H1 (cell line): Measurements from ENCODE around the gene SRRM3. TPM values are rescaled to one million over a fixed set of nuclear protein-coding genes. Genes with fewer than 3 reads are reported as not detected.

Source experiments
- CHD7 ChIP-seq: fragments of 300-600 bp; sonication (generic); IDR thresholded peaks from 2 replicates; pipeline ENCODE4 v1.7.1; 2012; ENCODE audit warnings: low read length, moderate library complexity, mild to moderate bottlenecking, inconsistent platforms; ENCODE audit not compliant: insufficient replicate concordance
- polyA plus RNA-seq, 7 experiments: library from polyadenylated mRNA; depleted of rRNA in 3 of 7; stranded (reverse) in 5 of 7; unstranded in 2 of 7; fragments of >200 nt in 5 of 7; fragments of 200-250 nt in 2 of 7; gene quantifications; 1 replicate in 5 of 7; 2 replicates in 1 of 7; 4 replicates in 1 of 7; pipeline versions ENCODE4 v1.2.1 to v1.2.3, GENCODE V29; 2011 to 2013; ENCODE audit warnings: missing spikeins in 2 of 7, mixed read lengths in 2 of 7
- total RNA-seq: library from RNA; stranded (reverse); fragmentation: NEBNext Ultra II Directional; extraction: Animal tissue kit (Norgen Biotek cat#: 25700); gene quantifications from 2 replicates; pipeline ENCODE4 v1.2.1, GENCODE V29; 2021

SRRM3 gene
- total and polyA plus RNA-seq, 2 of the 8 experiments (the other 6 are each of a cell fraction or from before 2014, with no cell fraction given) = 10.4 to 17.4 TPM

- no peak for TF ChIP-seq CHD7
Measured at GRCh38 chr7:76179686-76180085, 22.0 kb upstream of the SRRM3 start (continued).
